KMS-11 (cell line): ENCODE results near the gene TMEM41A.

Experiments
- H2AFZ ChIP-seq: fragments of 200-600 bp; sonication (generic); 2 replicates; pipeline ENCODE4 v1.6.1; 2016; ENCODE audit warnings: antibody characterized with exemption, mixed run types, low read depth
- H3K27ac ChIP-seq: fragments of 200-600 bp; sonication (generic); 2 replicates; pipeline ENCODE4 v1.6.1; 2016; ENCODE audit warnings: mild to moderate bottlenecking, mixed run types
- H3K27me3 ChIP-seq: fragments of 200-600 bp; sonication (generic); 2 replicates; pipeline ENCODE4 v1.6.1; 2017; ENCODE audit warnings: mild to moderate bottlenecking, low read depth, mixed run types, moderate library complexity; ENCODE audit not compliant: insufficient read depth
- H3K36me3 ChIP-seq: fragments of 200-600 bp; sonication (generic); 2 replicates; pipeline ENCODE4 v1.6.1; 2017; ENCODE audit warnings: mild to moderate bottlenecking, mixed run types; ENCODE audit not compliant: insufficient read depth
- H3K4me1 ChIP-seq: fragments of 200-600 bp; sonication (generic); 2 replicates; pipeline ENCODE4 v1.6.1; 2016; ENCODE audit warnings: mild to moderate bottlenecking, low read depth, mixed run types; ENCODE audit not compliant: poor library complexity, severe bottlenecking
- H3K4me2 ChIP-seq: fragments of 200-600 bp; sonication (generic); 2 replicates; pipeline ENCODE4 v1.7.0; 2016; ENCODE audit warnings: mild to moderate bottlenecking, mixed run types
- H3K4me3 ChIP-seq: fragments of 200-600 bp; sonication (generic); IDR thresholded peaks from 2 replicates; pipeline ENCODE4 v1.6.1; 2017; ENCODE audit warnings: low read depth, low read length, mixed read lengths; ENCODE audit not compliant: insufficient read depth
- H3K79me2 ChIP-seq: fragments of 200-600 bp; sonication (generic); 2 replicates; pipeline ENCODE4 v1.6.1; 2016; ENCODE audit warnings: low read depth, mixed run types; ENCODE audit not compliant: insufficient read depth
- H3K9ac ChIP-seq: fragments of 200-600 bp; sonication (generic); 2 replicates; pipeline ENCODE4 v1.6.1; 2016; ENCODE audit warnings: mild to moderate bottlenecking, mixed run types
- H4K20me1 ChIP-seq: fragments of 200-600 bp; sonication (generic); 2 replicates; pipeline ENCODE4 v1.6.1; 2016; ENCODE audit warnings: mild to moderate bottlenecking, mixed run types; ENCODE audit not compliant: insufficient read depth
- TF ChIP-seq, protein P1 (sequence below): fragments of 200-600 bp; sonication (generic); conservative IDR thresholded peaks from 2 replicates; pipeline ENCODE4 v1.6.1; 2017; ENCODE audit warnings: low read depth, mild to moderate bottlenecking, antibody characterized with exemption, low read length, moderate library complexity, mixed read lengths

The TMEM41A gene

DNA sequence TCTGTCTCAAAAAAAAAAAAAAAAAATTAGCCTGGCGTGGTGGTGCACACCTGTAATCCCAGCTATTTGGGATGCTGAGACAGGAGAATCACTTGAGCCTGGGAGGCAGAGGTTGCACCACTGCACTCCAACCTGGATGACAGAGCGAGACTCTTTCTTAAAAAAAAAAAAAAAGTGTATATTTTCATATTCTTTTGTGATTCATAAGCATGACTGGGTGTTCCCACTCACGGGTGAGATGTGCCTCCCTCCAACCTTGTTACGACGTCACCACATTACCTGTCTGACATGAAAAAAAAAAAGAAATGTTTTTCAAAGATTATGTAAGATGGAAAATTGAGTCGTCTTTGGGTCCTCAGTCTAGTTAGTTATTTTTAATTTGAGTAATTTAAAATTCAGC, 56.8 kb downstream of the TMEM41A start:
- no peak overlapping the region for H3K27ac ChIP-seq
- no peaks in the 10 kb centered on the region for H3K27me3 ChIP-seq
- no peak overlapping the region for H3K4me3 ChIP-seq
- no peaks in the 10 kb centered on the region for H3K36me3 ChIP-seq
- TF ChIP-seq, protein P1, sequence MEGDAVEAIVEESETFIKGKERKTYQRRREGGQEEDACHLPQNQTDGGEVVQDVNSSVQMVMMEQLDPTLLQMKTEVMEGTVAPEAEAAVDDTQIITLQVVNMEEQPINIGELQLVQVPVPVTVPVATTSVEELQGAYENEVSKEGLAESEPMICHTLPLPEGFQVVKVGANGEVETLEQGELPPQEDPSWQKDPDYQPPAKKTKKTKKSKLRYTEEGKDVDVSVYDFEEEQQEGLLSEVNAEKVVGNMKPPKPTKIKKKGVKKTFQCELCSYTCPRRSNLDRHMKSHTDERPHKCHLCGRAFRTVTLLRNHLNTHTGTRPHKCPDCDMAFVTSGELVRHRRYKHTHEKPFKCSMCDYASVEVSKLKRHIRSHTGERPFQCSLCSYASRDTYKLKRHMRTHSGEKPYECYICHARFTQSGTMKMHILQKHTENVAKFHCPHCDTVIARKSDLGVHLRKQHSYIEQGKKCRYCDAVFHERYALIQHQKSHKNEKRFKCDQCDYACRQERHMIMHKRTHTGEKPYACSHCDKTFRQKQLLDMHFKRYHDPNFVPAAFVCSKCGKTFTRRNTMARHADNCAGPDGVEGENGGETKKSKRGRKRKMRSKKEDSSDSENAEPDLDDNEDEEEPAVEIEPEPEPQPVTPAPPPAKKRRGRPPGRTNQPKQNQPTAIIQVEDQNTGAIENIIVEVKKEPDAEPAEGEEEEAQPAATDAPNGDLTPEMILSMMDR = no peak
- H3K9ac ChIP-seq = no peak overlapping the region
- H3K4me1 ChIP-seq = no peaks in the 10 kb centered on the region
- H4K20me1 ChIP-seq = no peaks in the 10 kb centered on the region
- H3K4me2 ChIP-seq = no peak overlapping the region
- H2AFZ ChIP-seq = no peak overlapping the region
- no peaks in the 10 kb centered on the region for H3K79me2 ChIP-seq

DNA sequence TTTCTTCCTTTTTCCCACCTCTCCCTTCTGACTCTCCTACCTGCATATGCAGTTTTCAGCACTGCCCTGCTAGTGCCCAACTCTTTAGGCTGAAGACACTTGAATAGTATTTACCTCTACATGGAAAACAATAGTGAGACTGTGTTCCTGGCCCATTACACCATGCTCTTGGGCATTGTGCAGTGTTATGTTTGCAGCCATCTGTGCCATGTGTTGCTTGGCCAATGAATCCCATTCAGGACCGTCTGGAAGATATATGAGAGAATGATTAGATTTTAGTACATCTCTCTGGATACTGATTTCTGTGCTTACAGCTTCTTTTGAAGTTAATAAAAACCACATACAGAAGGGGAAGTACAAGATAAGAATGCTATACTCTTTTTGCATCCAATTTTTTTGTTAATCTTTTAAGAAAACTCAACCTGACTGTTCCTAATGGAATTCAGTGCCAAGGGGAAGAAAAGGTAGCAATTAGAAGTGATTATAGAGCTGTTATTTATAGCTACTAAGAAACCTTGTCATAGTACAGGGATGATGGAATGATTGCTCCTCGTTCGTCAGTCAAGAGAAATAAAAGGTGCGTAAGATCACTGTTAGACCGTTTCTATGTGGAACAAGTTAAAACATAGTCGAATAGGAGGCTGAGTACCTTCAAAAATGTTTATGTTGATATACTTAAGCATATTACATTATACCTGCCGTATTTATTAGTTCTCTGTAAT, 58.9 kb downstream of the TMEM41A start:
- Histone ChIP-seq H3K27me3 (no peaks in the 10 kb centered on the region), H3K27ac (no peak overlapping the region), H3K4me3 (no peak overlapping the region), H4K20me1 (no peaks in the 10 kb centered on the region), H3K9ac (no peak overlapping the region), H3K4me2 (no peak overlapping the region), H2AFZ (no peak overlapping the region), H3K79me2 (no peaks in the 10 kb centered on the region), H3K4me1 (no peaks in the 10 kb centered on the region), H3K36me3 (no peaks in the 10 kb centered on the region)
- TF ChIP-seq, protein P1 = no peak
